ENCODE data around the gene GALK1. TPM values are rescaled to one million over a fixed set of nuclear protein-coding genes. Genes with fewer than 3 reads are reported as not detected.

The GALK1 gene
- total RNA-seq, 1 donor from 2014 or later = 30.3 TPM

GRCh38 chr17:75754378-75755204 is 10.4 kb downstream of the GALK1 start:
- H3K4me1 Mint-ChIP-seq (ENCODE audit: unreplicated experiment) = peaks cover 18% of the 10 kb centered on the region
- no peak for TF ChIP-seq CTCF (IDR thresholded peaks at IDR 0.05)
- H3K36me3 Mint-ChIP-seq (ENCODE audit: unreplicated experiment) = peaks cover 30% of the 10 kb centered on the region
- no peaks in the 10 kb centered on the region for H3K27me3 Mint-ChIP-seq (ENCODE audit: unreplicated experiment)
- no peak for DNase-seq (ENCODE audit: extremely low spot score, unreplicated experiment)
- no peaks in the 10 kb centered on the region for H3K9me3 Mint-ChIP-seq (ENCODE audit: unreplicated experiment)
- no peak overlapping the region for H3K4me3 Mint-ChIP-seq (ENCODE audit: unreplicated experiment)
- peak overlapping the region; percentile 67 for H3K27ac Mint-ChIP-seq (ENCODE audit: unreplicated experiment)

- Mint-ChIP-seq H3K27me3 (ENCODE audit: unreplicated experiment) (no peaks in the 10 kb centered on the region), H3K27ac (ENCODE audit: unreplicated experiment) (no peak overlapping the region), H3K9me3 (ENCODE audit: unreplicated experiment) (no peaks in the 10 kb centered on the region), H3K4me3 (ENCODE audit: unreplicated experiment) (no peak overlapping the region), H3K36me3 (ENCODE audit: unreplicated experiment) (peaks cover 32% of the 10 kb centered on the region), H3K4me1 (ENCODE audit: unreplicated experiment) (peaks cover 21% of the 10 kb centered on the region)
- DNase-seq (ENCODE audit: extremely low spot score, unreplicated experiment) = peak; percentile 86
- peak; percentile 66 for TF ChIP-seq CTCF (IDR thresholded peaks at IDR 0.05)
Measured at GRCh38 chr17:75753514-75754377, 11.2 kb downstream of the GALK1 start.

DNA sequence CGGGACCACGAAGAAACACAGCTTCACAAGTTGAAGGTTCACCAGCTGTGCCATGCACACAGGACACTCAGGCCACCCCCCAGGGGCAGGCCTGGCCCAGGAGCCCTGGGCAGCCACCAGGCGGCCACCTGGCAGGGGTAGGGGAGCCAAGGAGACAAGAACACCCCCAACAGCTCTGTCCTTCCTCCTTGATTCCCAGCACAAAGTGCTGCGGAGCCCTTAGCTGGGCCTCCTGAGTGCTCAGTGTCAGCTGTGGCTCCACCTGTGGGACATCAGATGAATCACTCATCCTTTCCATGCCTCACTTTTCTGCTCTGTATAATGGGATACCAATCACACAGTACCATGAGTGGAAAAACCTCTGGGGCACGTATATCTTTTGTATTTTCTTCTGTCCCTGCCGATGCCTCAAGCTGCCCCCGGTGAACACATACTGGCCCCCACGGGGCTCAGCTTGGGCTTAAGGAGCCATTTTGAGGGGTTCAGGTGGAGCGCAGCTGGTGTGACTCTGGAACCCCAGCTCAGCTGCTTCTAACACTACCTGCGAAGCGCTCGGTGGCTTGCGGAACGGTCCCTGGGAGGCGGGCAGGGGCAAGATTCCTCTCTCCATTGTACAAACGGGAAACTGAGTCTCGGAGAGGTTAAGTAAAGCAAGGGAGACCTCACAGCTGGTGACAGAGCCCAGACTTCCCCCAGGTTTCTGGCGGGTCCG is 12.0 kb downstream of the GALK1 start:
- TF ChIP-seq CTCF (IDR thresholded peaks at IDR 0.05) = no peak
- H3K27me3 Mint-ChIP-seq (ENCODE audit: unreplicated experiment) = no peaks in the 10 kb centered on the region
- peaks cover 21% of the 10 kb centered on the region for H3K4me1 Mint-ChIP-seq (ENCODE audit: unreplicated experiment)
- no peaks in the 10 kb centered on the region for H3K9me3 Mint-ChIP-seq (ENCODE audit: unreplicated experiment)
- H3K27ac Mint-ChIP-seq (ENCODE audit: unreplicated experiment) = no peak overlapping the region
- no peak overlapping the region for H3K4me3 Mint-ChIP-seq (ENCODE audit: unreplicated experiment)
- DNase-seq (ENCODE audit: extremely low spot score, unreplicated experiment) = no peak
- H3K36me3 Mint-ChIP-seq (ENCODE audit: unreplicated experiment) = peaks cover 33% of the 10 kb centered on the region

- Mint-ChIP-seq H3K27me3 (ENCODE audit: unreplicated experiment) (no peaks in the 10 kb centered on the region), H3K36me3 (ENCODE audit: unreplicated experiment) (peaks cover 36% of the 10 kb centered on the region), H3K4me3 (ENCODE audit: unreplicated experiment) (no peak overlapping the region), H3K27ac (ENCODE audit: unreplicated experiment) (peak overlapping the region; percentile 38), H3K9me3 (ENCODE audit: unreplicated experiment) (no peaks in the 10 kb centered on the region), H3K4me1 (ENCODE audit: unreplicated experiment) (peaks cover 27% of the 10 kb centered on the region)
- no peak for DNase-seq (ENCODE audit: extremely low spot score, unreplicated experiment)
- no peak for TF ChIP-seq CTCF (IDR thresholded peaks at IDR 0.05)
Measured at GRCh38 chr17:75752405-75752709, 12.6 kb downstream of the GALK1 start.

Measured in osteocyte (in vitro differentiated cells).